Embryonic facial prominence (tissue), 1 donor: ENCODE results near the gene AFMID.
"Not testable (repeated sequence)": the region's sequence is repeated elsewhere in the genome, so short reads cannot be mapped to it uniquely, and the experiment has no call there.

Source experiments
- DNase-seq: peaks from one replicate; pipeline ENCODE4 v3.0.0-alpha.2; 2016; ENCODE audit errors: extremely low spot score

Gene AFMID

GRCh38 chr17:78238823-78239488 lies 51.8 kb downstream of the AFMID start:
- no peak for DNase-seq

DNA sequence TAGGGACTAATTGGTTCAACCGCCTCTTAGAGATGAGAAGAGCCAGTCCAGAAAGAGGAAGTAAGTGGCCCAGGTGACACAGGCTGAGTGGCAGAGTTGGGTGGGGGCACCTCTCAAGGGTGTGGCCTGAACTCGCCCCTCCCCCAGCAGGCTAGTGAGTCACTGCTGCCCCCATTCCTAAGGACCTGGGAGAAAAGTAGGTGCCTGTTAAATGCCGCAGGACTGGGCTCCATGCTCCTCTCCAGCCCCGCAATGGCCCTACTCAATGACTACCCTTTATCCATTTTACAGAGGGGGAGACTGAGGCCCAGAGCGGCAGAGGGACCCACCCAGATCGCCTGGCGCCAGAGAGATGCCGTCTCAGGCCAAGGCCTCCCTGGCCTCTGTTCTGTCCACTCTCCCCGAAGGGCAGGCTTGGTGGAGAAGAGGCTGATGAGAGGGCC lies 52.3 kb downstream of the AFMID start:
- no peak for DNase-seq

DNA sequence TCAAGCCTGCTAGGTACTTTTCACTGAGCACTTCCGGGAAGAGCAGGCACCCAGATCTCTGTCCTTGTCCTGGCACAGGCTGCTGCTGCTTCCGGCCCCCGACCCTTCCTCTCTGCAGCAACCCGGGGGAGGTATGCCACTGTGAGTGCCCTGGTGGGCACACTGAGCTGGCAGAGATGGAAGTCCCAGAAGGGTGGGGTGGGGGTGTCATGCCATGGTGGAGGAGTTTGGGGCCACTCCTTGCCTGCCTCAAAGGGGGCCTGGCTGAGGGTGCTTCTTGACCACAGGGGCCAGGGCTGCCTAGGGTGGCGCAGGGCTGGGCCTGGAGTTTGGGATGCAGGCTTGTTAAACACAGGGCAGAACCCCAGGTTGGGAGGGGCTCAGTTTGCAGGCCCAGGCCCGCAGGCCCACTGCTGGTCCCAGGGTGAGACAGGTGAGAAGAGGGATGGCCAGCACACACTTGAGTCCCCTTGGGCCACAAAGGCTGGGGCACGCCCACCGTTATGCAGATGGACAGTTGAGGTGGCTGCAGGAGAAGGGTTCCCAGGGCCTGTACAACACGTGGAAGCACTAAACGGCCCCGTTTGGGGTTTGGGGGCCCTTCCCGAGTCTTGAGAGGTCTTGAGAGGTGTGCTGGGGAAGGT lies 53.0 kb downstream of the AFMID start:
- DNase-seq = no peak

DNA sequence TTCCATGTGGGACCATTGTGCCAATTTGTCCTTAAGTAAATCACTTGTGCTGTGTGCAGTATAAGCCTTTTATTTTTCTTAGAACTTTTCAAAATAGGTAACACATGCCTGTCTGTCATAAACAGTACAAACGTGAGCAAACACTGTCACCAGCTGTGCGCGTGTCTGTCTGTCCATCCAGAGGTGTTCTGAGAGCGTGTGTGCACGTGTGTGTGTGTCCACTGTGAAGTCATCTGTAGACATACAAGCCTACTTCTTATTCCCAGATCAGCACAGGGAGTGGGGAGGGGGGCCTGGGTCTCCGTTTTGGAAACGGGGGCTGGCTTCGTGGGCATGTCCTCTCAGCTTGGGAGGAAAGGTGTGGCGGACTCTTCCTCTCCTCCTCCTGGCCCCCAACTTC lies 53.7 kb downstream of the AFMID start:
- no peak for DNase-seq

DNA sequence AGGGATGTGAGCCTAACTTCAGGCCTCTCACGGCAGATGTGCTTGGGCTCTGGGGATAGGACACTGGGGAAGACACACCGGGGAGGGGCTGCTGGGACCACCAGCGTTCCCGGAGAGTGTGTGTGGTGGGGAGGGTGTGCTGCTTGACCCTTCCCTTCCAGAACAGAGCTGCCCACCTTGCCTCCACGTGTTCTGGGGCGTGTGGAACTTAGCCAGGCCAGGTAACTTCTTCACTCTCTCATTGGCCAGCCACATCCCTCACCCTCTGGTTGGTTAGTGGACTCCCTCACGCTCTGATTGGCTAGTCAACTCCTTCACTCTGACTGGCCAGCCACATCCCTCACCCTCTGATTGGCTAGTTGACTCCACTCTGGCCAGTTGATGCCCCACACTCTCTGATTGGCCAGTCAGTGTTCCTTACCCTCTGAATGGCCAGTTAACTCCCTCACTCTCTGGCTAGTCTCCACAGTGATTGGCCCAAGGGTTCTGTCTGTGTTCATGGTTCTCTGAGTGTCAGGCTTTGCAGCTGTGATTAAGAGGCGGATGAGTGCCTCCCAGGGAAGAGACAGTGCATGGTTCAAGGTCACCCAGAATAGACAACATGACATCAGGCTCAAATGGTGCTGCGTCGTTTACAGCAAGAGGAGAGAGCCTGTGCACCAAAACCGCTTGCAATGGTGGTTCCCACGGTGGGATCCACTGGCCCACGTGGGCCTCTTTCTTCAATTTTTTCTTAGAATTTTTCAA lies 54.3 kb downstream of the AFMID start:
- DNase-seq = no peak

GRCh38 chr17:78242024-78242742 lies 55.0 kb downstream of the AFMID start:
- DNase-seq = no peak

GRCh38 chr17:78247304-78247703 lies 60.1 kb downstream of the AFMID start:
- no peak for DNase-seq

- DNase-seq = no peak
Observed at GRCh38 chr17:78248051-78248914, 61.1 kb downstream of the AFMID start.

GRCh38 chr17:78249074-78249817 lies 62.1 kb downstream of the AFMID start:
- no peak for DNase-seq

- DNase-seq = no peak
Observed at GRCh38 chr17:78249818-78250806, 63.0 kb downstream of the AFMID start.

GRCh38 chr17:78250891-78251772 lies 64.0 kb downstream of the AFMID start:
- peak; percentile 75 for DNase-seq

DNA sequence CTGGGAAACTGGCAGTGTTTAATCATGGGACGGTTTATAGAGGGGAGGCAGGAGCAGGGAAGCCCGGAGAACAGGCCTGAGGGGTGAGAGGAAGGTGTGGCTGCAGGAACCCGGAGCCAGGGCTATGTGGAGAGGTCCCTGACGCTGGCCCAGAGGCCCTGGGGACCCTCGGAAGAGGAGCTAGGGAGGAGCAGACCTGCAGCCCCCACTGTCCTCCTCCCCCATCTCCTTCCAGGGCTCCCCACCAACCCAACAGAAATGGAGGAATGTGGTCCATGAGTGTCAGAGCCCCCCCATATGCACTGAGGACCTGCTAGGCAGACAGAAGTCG lies 64.6 kb downstream of the AFMID start:
- DNase-seq = no peak

- no peak for DNase-seq
Observed at GRCh38 chr17:78252111-78252634, 65.0 kb downstream of the AFMID start.

GRCh38 chr17:78252701-78253635 lies 65.8 kb downstream of the AFMID start:
- no peak for DNase-seq

- DNase-seq = not testable (repeated sequence)
Observed at GRCh38 chr17:78253636-78253945, 66.4 kb downstream of the AFMID start.

GRCh38 chr17:78253946-78254672 lies 66.9 kb downstream of the AFMID start:
- peak; percentile 78 for DNase-seq
